Transverse colon (tissue), 4 donors: ENCODE data around the gene NXPH4. TPM values are rescaled to one million over a fixed set of nuclear protein-coding genes. Genes with fewer than 3 reads are reported as not detected.

ENCODE experiments used
- DNase-seq: peaks from one replicate; pipeline ENCODE4 v3.0.0-alpha.2; 2019
- H3K27ac ChIP-seq, 4 donors: fragments of 200-600 bp; sonication (generic); 2 replicates each; pipeline ENCODE4 v1.5.1; 2016 to 2018; ENCODE audit warnings: inconsistent platforms in 4 of 4
- H3K27me3 ChIP-seq: fragments of 200-600 bp; sonication (generic); 2 replicates; pipeline ENCODE4 v1.5.1; 2017; ENCODE audit warnings: inconsistent platforms
- H3K36me3 ChIP-seq, 4 donors: fragments of 200-600 bp; sonication (generic); 2 replicates each; pipeline ENCODE4 v1.5.1; 2017 to 2019; ENCODE audit warnings: inconsistent platforms in 4 of 4
- H3K4me1 ChIP-seq, 4 donors: fragments of 200-600 bp; sonication (generic); 2 replicates each; pipeline ENCODE4 v1.5.1; 2017 to 2020; ENCODE audit warnings: inconsistent platforms in 4 of 4
- H3K4me3 ChIP-seq, 4 donors: fragments of 200-600 bp; sonication (generic); 1 replicate in 1 of 4; 2 replicates in 3 of 4; pipeline versions ENCODE4 v1.5.1 to v1.6.1; 2017 to 2019; ENCODE audit warnings: inconsistent platforms in 4 of 4
- H3K9me3 ChIP-seq, 2 donors: fragments of 200-600 bp; sonication (generic); 2 replicates each; pipeline ENCODE4 v1.5.1; 2017 to 2019; ENCODE audit warnings: inconsistent platforms in 2 of 2
- EP300 ChIP-seq: sonication (generic); formaldehyde crosslinking; IDR thresholded peaks from one replicate; pipeline ENCODE4 v1.6.1; 2017; ENCODE audit warnings: antibody characterized with exemption, low read depth
- POLR2A ChIP-seq: fragments of 450-650 bp; IDR thresholded peaks from one replicate; pipeline ENCODE4 v1.6.1; 2016; ENCODE audit warnings: antibody characterized with exemption, mild to moderate bottlenecking, moderate library complexity
- POLR2AphosphoS5 ChIP-seq, 3 donors: sonication (generic); formaldehyde crosslinking; IDR thresholded peaks; one replicate each; pipeline ENCODE4 v1.6.1; 2016; ENCODE audit warnings: antibody characterized with exemption in 3 of 3
- WGBS, 2 donors: methylation state at CpG; one replicate each; pipeline ENCODE4 v1.1.5; 2018; ENCODE audit warnings: low coverage in 1 of 2; 5-methylcytosine and 5-hydroxymethylcytosine counted together
- in situ Hi-C, 4 donors: fragments of 200-750 bp; cut with MboI; loops; one replicate each; pipeline versions ENCODE4 v1.15.0 to v1.15.1; 2017; ENCODE audit warnings: low sequenced_read_pairs in 3 of 4, low pct_ligation_motif_present in 1 of 4, low pct_unique_long_range_greater_than_20kb in 1 of 4
- intact Hi-C: fragments of 100-400 bp; cut with DNase I; formaldehyde crosslinking; loops from one replicate; pipeline ENCODE4 v1.15.1; 2023; ENCODE audit warnings: low total_unique reads
- total RNA-seq, 4 donors: library from RNA; depleted of rRNA; stranded (reverse); fragments of >200 nt; gene quantifications; one replicate each; pipeline ENCODE4 v1.1.0, GENCODE V29; 2016
- TF ChIP-seq, protein P1 (sequence below), 5 experiments: fragments of 200-600 bp in 3 of 5; fragments of 450-650 bp in 2 of 5; sonication (generic) in 3 of 5; IDR thresholded peaks; 1 replicate in 2 of 5; 2 replicates in 3 of 5; pipeline ENCODE4 v1.5.1; 2016 to 2017; ENCODE audit warnings: antibody characterized with exemption in 5 of 5, inconsistent platforms in 3 of 5, mild to moderate bottlenecking in 2 of 5, moderate library complexity in 1 of 5

Gene NXPH4
- total RNA-seq, result not detected

DNA sequence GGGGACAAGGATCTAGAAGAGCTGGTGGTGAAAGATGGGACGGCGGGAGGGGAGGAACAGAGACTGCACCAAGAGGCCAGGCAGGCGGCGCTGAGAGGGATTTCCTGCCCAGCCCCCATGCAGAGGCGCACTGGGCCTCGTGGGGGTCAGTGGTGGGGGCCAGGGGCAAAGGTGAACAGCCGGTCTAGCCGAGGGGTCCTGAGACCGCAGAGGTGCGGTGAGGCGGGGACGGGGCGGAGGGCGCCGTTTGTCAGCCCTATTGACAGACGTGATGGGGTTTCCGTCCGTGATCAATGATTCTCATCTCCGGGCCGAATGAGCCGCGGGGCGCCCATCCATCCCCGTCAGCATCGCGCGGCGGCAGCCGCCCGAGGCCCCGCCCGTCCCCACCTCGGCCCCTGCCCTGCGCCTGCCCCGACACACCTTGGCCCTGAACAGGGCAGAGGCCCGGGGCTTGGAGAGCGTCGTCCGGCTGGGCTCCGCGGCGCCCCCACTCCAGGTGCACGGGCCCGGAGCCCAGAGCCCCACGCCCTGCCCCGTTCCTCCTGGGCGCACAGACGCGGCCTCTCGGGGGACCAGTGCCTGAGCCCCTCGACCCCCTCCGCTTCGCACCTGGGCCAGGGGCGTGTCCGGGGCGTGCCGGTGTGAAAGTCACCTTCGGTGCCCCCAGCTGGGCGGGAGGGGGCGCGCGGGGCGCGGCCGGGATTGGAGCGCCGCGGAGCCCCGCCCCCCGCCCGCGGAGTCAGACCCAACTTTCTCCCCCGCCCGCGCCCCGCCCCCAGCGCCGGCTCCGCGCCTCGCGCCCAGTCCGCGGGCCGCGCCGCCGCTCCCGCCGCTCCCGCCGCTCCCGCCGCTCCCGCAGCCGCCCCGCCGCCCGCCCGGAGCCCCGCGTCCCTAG is at the start of gene NXPH4:
Gene NXPH4, plus strand, starts transcription at position 781 of the 898 bp plus-strand sequence. CDS start 176 bp downstream, outside the sequence.
- no peak within 1 kb of the TSS for H3K27ac ChIP-seq
- DNase-seq, result peak; percentile 54
- intact Hi-C loops, result no loop called here

DNA sequence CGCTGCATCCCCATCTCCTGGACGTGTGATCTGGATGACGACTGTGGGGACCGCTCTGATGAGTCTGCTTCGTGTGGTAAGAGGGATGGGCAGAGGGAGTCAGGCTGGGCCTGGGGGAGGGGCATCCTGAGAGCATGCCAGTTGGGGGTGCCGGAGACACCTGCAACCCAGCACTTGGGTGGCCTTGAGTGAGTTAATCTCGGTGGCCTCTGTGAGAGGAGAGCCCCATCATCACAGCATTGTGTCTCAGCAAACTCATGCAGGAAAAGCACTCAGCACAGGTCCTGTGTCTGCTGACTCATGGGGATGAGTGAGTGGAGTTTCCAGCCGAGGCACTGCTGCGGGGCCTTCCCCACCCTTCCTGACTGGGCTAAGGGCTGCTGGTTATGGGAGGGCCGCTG is 49.6 kb upstream of the NXPH4 start:
- TF ChIP-seq, protein P1, sequence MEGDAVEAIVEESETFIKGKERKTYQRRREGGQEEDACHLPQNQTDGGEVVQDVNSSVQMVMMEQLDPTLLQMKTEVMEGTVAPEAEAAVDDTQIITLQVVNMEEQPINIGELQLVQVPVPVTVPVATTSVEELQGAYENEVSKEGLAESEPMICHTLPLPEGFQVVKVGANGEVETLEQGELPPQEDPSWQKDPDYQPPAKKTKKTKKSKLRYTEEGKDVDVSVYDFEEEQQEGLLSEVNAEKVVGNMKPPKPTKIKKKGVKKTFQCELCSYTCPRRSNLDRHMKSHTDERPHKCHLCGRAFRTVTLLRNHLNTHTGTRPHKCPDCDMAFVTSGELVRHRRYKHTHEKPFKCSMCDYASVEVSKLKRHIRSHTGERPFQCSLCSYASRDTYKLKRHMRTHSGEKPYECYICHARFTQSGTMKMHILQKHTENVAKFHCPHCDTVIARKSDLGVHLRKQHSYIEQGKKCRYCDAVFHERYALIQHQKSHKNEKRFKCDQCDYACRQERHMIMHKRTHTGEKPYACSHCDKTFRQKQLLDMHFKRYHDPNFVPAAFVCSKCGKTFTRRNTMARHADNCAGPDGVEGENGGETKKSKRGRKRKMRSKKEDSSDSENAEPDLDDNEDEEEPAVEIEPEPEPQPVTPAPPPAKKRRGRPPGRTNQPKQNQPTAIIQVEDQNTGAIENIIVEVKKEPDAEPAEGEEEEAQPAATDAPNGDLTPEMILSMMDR (IDR thresholded peaks at IDR 0.05), result no peak
- no peak for TF ChIP-seq EP300
- no peak for TF ChIP-seq POLR2AphosphoS5 (IDR thresholded peaks at IDR 0.05)
- no peak for TF ChIP-seq POLR2A
- Histone ChIP-seq H3K36me3 (peaks cover 0 to 33% (median 5%) of the 10 kb centered on the region in 4 donors), H3K9me3 (no peaks in the 10 kb centered on the region), H3K4me1 (no peaks in the 10 kb centered on the region), H3K27me3 (no peaks in the 10 kb centered on the region), H3K27ac (no peak overlapping the region), H3K4me3 (no peak overlapping the region)
- 66% methylated on average over 10 of the region's 10 CpGs; no CpG with 5 or more reads in 1 of the 2 donors for WGBS, 2 donors
- intact Hi-C loops (no loop called here), in situ Hi-C loops (no loop called here)
- DNase-seq, result no peak

More for the DNA sequence above, at the start of gene NXPH4:
- Histone ChIP-seq H3K4me1 (peaks cover 16 to 27% (median 18%) of the 10 kb centered on the region in 4 donors), H3K9me3 (no peaks in the 10 kb centered on the region), H3K36me3 (no peaks in the 10 kb centered on the region), H3K27me3 (peaks cover 68% of the 10 kb centered on the region), H3K4me3 (peak within 1 kb of the TSS; percentile 18 to 52 (median 32))
- TF ChIP-seq, protein P1 (IDR thresholded peaks at IDR 0.05), result no peak
- TF ChIP-seq POLR2AphosphoS5 (IDR thresholded peaks at IDR 0.05) (no peak), EP300 (no peak), POLR2A (no peak)
- WGBS, 2 donors, result 0 to 2% methylated on average over 2 to 54 of the region's 102 CpGs
- in situ Hi-C loops, result no loop called here

DNA sequence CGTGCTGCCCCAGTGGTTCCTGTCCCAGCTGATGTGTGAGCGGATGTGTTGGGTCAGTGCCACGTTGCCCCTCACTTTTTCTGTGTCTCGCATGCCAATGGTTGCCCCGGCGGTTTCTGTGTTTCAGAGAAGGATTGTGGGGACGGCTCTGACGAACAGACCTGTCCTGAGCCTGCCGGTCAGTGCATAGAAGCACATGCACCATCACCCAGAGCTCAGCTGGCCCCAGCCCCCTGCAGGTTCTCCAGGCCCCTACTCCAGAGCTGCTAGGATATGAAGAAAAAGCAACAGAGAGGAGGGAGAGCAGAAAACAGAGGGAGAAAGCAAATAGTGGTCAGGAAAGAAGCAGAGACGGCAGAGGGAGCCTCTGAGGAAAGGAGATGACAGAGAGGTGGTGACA is 48.5 kb upstream of the NXPH4 start:
- H3K9me3 ChIP-seq, result no peaks in the 10 kb centered on the region
- in situ Hi-C loops, result no loop called here
- H3K4me3 ChIP-seq, result no peak overlapping the region
- intact Hi-C loops, result no loop called here
- H3K4me1 ChIP-seq, result no peaks in the 10 kb centered on the region
- 88 to 92% methylated on average over 4 to 10 of the region's 10 CpGs for WGBS, 2 donors
- TF ChIP-seq EP300 (no peak), POLR2AphosphoS5 (IDR thresholded peaks at IDR 0.05) (no peak), POLR2A (no peak)
- TF ChIP-seq, protein P1 (IDR thresholded peaks at IDR 0.05), result no peak
- no peaks in the 10 kb centered on the region for H3K27me3 ChIP-seq
- DNase-seq, result no peak
- H3K36me3 ChIP-seq, result peaks cover 0 to 28% (median 5%) of the 10 kb centered on the region in 4 donors
- H3K27ac ChIP-seq, result no peak overlapping the region

DNA sequence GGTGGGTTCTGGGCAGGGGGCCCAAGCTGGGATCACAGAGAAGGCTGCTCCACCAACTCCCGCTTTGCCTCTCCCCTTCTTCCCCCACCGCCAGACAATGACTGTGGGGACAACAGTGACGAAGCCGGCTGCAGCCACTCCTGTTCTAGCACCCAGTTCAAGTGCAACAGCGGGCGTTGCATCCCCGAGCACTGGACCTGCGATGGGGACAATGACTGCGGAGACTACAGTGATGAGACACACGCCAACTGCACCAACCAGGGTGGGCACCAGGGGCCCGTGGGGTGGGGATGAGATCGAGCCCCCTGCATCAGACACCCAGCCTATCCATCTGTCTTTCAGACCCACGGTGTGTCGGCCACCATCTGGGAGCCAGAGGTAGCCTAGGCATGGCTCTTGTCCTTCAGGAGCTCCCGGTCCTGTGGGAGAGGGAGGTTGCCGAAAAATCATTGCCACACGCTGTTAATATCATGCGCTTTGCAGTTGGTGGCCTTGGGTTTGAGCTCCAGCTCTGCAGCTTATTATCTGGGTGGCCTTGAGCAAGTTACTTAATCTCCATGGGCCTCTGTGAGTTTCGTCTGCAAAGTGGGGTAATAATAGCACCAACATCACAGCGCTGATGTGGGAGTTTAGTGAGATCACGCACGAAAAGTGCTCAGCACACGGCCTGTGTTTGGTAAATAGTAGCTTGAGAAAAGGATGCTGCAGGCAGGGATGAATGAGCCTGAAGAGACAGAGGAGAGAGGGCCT is 47.4 kb upstream of the NXPH4 start:
- H3K36me3 ChIP-seq, result peaks cover 0 to 22% (median 5%) of the 10 kb centered on the region in 4 donors
- no peak overlapping the region for H3K4me3 ChIP-seq
- in situ Hi-C loops, result no loop called here
- no peak overlapping the region for H3K27ac ChIP-seq
- H3K9me3 ChIP-seq, result no peaks in the 10 kb centered on the region
- no peaks in the 10 kb centered on the region for H3K4me1 ChIP-seq
- DNase-seq, result no peak
- H3K27me3 ChIP-seq, result no peaks in the 10 kb centered on the region
- intact Hi-C loops, result no loop called here
- TF ChIP-seq POLR2AphosphoS5 (IDR thresholded peaks at IDR 0.05) (no peak), POLR2A (no peak), EP300 (no peak)
- TF ChIP-seq, protein P1 (IDR thresholded peaks at IDR 0.05), result no peak
- 92% methylated on average over 23 of the region's 23 CpGs; no CpG with 5 or more reads in 1 of the 2 donors for WGBS, 2 donors
